ENCODE results near the gene GKN2. TPM values are rescaled to one million over a fixed set of nuclear protein-coding genes. Genes with fewer than 3 reads are reported as not detected.

The GKN2 gene
- total RNA-seq, 1 experiment from 2014 or later: not detected

GRCh38 chr2:68906716-68907115 lies 46.0 kb downstream of the GKN2 start:
- Mint-ChIP-seq H3K9me3 (peaks cover 13 to 28% of the 10 kb centered on the region in 2 experiments), H3K4me1 (peaks cover 17 to 20% of the 10 kb centered on the region in 2 experiments), H3K36me3 (ENCODE audit: insufficient read depth in 1 of 3, low read depth in 3 of 3) (peaks cover 0 to 22% (median under 1%) of the 10 kb centered on the region in 3 experiments; a peak in 3 of 7 replicates), H3K4me3 (no peak overlapping the region), H3K27me3 (ENCODE audit: low read depth) (no peaks in the 10 kb centered on the region), H3K27ac (no peak overlapping the region)
- no peak overlapping the region for H4K91ac ChIP-seq (ENCODE audit: insufficient read length, low read depth, low read length)
- no peak overlapping the region for H2BK120ac ChIP-seq (ENCODE audit: low read depth, low read length, poor library complexity, severe bottlenecking)
- TF ChIP-seq, protein P1, sequence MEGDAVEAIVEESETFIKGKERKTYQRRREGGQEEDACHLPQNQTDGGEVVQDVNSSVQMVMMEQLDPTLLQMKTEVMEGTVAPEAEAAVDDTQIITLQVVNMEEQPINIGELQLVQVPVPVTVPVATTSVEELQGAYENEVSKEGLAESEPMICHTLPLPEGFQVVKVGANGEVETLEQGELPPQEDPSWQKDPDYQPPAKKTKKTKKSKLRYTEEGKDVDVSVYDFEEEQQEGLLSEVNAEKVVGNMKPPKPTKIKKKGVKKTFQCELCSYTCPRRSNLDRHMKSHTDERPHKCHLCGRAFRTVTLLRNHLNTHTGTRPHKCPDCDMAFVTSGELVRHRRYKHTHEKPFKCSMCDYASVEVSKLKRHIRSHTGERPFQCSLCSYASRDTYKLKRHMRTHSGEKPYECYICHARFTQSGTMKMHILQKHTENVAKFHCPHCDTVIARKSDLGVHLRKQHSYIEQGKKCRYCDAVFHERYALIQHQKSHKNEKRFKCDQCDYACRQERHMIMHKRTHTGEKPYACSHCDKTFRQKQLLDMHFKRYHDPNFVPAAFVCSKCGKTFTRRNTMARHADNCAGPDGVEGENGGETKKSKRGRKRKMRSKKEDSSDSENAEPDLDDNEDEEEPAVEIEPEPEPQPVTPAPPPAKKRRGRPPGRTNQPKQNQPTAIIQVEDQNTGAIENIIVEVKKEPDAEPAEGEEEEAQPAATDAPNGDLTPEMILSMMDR (conservative IDR thresholded peaks at IDR 0.05): no peak
- H3K23ac ChIP-seq (ENCODE audit: insufficient read length, low read depth, low read length): no peak overlapping the region
- H4K8ac ChIP-seq (replicated peaks; ENCODE audit: insufficient read length, low read depth, low read length): no peak overlapping the region
- H3K14ac ChIP-seq (ENCODE audit: insufficient read depth, low read length): no peak overlapping the region
- DNase-seq: no peak
- no peak overlapping the region for H4K5ac ChIP-seq (ENCODE audit: insufficient read length, low read depth, low read length)
- H2BK20ac ChIP-seq (ENCODE audit: low read depth, low read length, poor library complexity, severe bottlenecking): no peak overlapping the region
- no peak overlapping the region for H3K4me2 ChIP-seq (ENCODE audit: insufficient read depth, insufficient read length, low read length)
- WGBS (ENCODE audit: extremely low coverage, insufficient read length, low lambda C conversion rate): no CpG with 5 or more reads among the region's 3 CpGs
- H3K79me2 ChIP-seq (ENCODE audit: insufficient read depth, low read length): no peaks in the 10 kb centered on the region
- no peak overlapping the region for H3K18ac ChIP-seq (ENCODE audit: insufficient read length, low read depth, low read length)
- H3K4me1 ChIP-seq (ENCODE audit: insufficient read depth, low read length): peaks cover 3% of the 10 kb centered on the region
- H2BK5ac ChIP-seq (ENCODE audit: insufficient read length, low read length): no peak overlapping the region
- no peak overlapping the region for H2AFZ ChIP-seq (ENCODE audit: low read length)
- no peak overlapping the region for H3T11ph ChIP-seq (ENCODE audit: low read length)
- no peaks in the 10 kb centered on the region for H3K9me3 ChIP-seq (ENCODE audit: control insufficient read depth, low read depth, low read length)
- no peak overlapping the region for H2BK15ac ChIP-seq (ENCODE audit: low read depth, low read length)
- H4K20me1 ChIP-seq (ENCODE audit: control insufficient read depth, insufficient read depth, insufficient read length): no peaks in the 10 kb centered on the region
- no peak overlapping the region for H2AK5ac ChIP-seq (ENCODE audit: insufficient read length, low read length)
- H3K27me3 ChIP-seq (ENCODE audit: insufficient read depth, low read length): no peaks in the 10 kb centered on the region
- no peak overlapping the region for H3K9ac ChIP-seq (ENCODE audit: extremely low read depth, insufficient read length, low read length)
- no peak overlapping the region for H3K56ac ChIP-seq (ENCODE audit: insufficient read length, low read depth, low read length)
- H2BK12ac ChIP-seq (ENCODE audit: insufficient read length, low read depth, low read length): no peak overlapping the region
- no peaks in the 10 kb centered on the region for H3K79me1 ChIP-seq (ENCODE audit: insufficient read depth, low read depth, low read length, poor library complexity, severe bottlenecking)
- H3K27ac ChIP-seq (ENCODE audit: insufficient read length, low read depth, low read length): no peak overlapping the region
- no peak overlapping the region for H3K4ac ChIP-seq (ENCODE audit: low read depth, low read length)
- no peaks in the 10 kb centered on the region for H3K23me2 ChIP-seq (ENCODE audit: insufficient read length, low read depth, low read length, poor library complexity, severe bottlenecking)

All from H9 (cell line).